CD4-positive, alpha-beta T cell treated with Interleukin-17A for 4 hours (primary cell): ENCODE measurements around the gene MACROD2.
"Not testable (repeated sequence)": the region's sequence is repeated elsewhere in the genome, so short reads cannot be mapped to it uniquely, and the experiment has no call there.

Experiments
- DNase-seq: peaks from one replicate; pipeline ENCODE4 v3.0.0-alpha.2; 2020; ENCODE audit warnings: mixed read lengths

MACROD2 gene

DNA sequence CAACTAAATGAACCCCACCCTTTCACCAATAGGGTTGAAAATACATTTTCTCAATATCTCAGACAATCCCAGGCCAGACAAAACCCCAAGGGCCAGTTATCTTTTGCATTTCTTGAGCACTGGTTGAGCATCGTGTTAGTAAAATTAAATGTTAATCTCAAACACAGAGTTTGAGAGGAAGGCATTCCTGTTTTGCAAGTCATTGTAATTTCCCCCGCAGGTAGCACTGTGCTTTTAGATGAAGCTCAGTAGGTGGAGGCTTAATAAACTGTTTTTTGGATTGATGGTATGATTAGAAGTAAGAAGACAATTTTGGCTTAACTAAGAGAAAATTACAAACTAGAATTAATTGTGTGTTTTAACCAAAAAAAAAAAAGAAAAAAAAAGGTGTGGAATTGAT, 1340.7 kb downstream of the MACROD2 start:
- DNase-seq = no peak

DNA sequence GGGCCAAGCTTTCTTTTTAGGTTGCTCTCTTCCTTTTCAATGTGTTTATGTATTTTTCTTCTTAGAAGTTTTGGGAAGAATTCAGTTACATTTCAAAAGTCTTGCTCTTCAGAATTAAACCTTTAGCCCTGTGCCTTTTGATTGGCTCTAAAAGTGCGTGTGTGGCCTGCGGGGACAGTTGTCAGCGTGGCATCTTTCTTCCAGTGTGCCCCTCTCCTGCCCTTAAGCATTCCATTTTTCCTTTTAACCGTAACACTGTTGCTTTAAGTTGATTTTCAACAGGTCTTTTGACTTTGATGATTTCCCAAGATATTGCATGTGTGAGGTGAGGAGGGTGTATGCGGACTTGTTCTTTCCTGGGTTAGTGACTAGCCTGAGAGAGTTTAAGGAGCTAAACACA, 1341.2 kb downstream of the MACROD2 start:
- no peak for DNase-seq

GRCh38 chr20:15339264-15339663, 1343.9 kb downstream of the MACROD2 start:
- no peak for DNase-seq

GRCh38 chr20:15342991-15343523, 1347.7 kb downstream of the MACROD2 start:
- no peak for DNase-seq

- no peak for DNase-seq
Measured at GRCh38 chr20:15345287-15345686, 1350.0 kb downstream of the MACROD2 start.

GRCh38 chr20:15346657-15347280, 1351.5 kb downstream of the MACROD2 start:
- DNase-seq = no peak

DNA sequence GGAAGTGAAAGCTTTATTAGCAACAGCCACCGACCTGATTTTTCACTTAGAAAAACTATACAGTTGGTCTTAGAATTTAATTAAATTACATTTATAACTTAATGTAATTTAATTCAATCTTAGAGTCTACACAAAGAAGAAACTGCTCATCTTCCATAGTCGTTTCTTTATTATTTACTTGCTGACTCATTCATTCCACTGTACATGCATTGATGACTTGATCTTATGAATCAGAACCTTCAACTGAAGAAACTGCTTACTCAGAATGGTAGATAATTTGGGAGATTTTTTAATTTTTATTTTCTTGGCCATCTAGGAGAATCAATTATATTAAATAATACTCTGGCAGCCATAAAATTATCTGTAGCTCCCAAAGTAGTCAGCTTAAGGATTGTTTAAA, 1363.7 kb downstream of the MACROD2 start:
- DNase-seq = no peak

GRCh38 chr20:15362849-15363248, 1367.5 kb downstream of the MACROD2 start:
- no peak for DNase-seq

DNA sequence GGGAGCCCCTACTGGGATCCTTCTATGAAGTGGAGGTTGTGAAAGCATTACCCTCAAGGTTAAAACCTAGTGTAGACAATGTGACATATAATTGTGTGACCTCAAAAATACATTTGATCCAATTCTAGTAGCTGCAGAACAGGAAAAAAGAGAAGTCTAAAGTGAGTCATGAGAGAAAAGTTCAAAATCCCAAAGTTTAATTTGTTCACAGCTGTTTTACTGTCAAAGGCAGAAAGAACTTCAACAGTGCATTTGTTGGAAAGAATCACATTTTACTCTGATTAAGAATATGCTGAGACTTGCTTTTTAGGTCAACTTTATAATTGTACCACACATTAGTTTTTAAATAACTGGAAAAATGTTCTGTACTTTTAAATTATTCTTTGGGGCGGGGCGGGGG, 1369.5 kb downstream of the MACROD2 start:
- DNase-seq = no peak

GRCh38 chr20:15370370-15370769, 1375.1 kb downstream of the MACROD2 start:
- DNase-seq = no peak

DNA sequence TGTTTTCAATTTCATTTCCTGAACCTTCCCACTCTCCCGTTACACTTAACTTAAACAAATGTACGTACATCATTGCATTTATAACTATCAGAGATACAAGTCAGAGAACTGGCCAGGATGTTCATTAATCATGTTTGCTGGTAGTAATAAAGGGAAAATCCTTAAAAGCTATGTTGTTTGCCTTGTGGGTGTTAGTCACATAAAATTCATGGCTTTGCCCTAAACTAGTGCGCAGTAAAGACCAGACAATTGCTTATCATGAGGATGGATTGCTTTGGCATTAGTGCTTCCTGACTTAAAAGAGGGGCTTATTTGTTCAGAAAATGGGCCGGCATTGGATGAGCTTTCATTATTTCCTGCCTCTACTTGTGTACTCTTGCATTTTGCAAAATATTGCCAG, 1379.4 kb downstream of the MACROD2 start:
- DNase-seq = no peak

- no peak for DNase-seq
Measured at GRCh38 chr20:15375836-15376235, 1380.5 kb downstream of the MACROD2 start.

DNA sequence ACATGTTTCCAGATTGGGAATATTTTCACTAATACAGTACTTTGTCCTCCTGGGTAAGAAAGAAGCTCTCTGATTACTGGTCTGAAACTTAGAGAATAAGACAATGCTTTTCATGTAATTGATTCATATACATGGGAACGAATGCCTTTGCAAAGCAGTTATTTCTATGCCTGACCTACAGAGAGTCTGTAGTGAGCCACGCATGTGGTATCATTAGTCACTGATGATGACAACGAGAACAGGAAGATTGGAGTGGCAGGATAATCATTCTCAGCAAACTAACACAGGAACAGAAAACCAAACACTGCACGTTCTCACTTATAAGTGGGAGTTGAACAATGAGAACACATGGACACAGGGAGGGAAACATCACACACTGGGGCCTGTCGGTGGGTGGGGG, 1382.3 kb downstream of the MACROD2 start:
- DNase-seq = not testable (repeated sequence)

- DNase-seq = no peak
Measured at GRCh38 chr20:15378151-15378550, 1382.8 kb downstream of the MACROD2 start.

- DNase-seq = no peak
Measured at GRCh38 chr20:15379681-15380296, 1384.5 kb downstream of the MACROD2 start.

- DNase-seq = no peak
Measured at GRCh38 chr20:15380770-15381169, 1385.5 kb downstream of the MACROD2 start.

DNA sequence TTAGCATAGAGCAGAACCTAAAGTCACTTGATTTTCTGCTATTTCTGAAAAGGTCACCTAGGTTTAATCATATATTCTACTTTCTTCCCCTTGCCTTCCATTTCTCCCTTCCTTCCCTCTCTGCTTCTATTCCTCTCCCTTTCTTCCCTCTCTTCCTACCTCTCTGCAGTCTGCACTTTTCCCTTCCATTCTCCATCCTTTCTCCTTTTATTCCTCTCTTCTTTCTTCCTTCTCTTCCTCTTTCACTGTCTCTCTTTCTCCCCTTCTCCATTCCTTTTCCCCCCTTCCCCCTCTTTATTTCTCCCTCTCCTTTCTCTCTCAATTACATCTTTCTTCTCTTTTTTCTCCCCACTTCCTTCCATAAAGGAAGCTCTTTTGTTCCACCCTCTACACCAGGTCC, 1391.9 kb downstream of the MACROD2 start:
- DNase-seq = no peak

DNA sequence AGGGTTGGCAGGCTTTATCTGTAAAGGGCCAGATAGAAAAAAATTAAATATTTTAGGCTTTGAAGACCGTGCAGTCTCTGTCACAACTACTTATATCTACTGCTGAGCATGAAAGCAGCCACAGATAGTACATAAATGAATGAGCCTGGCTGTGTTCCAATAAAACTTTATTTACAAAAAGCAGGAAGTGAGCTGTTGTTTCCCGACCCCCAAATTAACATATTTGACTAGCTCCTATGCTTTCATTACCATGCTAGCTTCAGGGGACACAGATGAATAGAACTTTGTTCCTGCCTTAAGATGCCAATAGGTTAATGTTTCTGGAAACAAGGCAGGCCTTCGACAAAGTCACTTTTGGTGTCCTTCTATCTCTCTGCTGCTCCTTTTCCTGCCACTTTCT, 1400.1 kb downstream of the MACROD2 start:
- no peak for DNase-seq

- DNase-seq = no peak
Measured at GRCh38 chr20:15396026-15396425, 1400.7 kb downstream of the MACROD2 start.

- no peak for DNase-seq
Measured at GRCh38 chr20:15396900-15397299, 1401.6 kb downstream of the MACROD2 start.

DNA sequence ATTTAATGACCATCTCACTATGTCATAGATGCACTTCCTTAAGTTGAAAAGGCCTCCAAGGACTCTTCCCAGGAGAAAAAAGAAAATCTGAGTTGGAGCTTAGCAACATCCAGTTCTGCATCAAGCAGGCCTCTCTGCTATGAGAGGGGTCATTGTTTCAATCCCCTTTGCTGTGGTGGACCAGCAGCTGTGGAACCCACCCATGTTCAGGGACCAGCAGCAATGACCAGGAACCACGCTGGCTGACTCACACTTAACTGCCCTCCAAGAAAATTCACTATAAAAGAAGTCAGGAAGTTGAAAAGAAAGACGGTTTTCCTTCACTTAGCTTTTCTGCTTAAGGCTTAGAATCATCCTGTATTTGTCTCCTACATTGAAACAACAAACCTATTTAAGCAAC, 1404.5 kb downstream of the MACROD2 start:
- DNase-seq = no peak

- DNase-seq = no peak
Measured at GRCh38 chr20:15406072-15406471, 1410.8 kb downstream of the MACROD2 start.

DNA sequence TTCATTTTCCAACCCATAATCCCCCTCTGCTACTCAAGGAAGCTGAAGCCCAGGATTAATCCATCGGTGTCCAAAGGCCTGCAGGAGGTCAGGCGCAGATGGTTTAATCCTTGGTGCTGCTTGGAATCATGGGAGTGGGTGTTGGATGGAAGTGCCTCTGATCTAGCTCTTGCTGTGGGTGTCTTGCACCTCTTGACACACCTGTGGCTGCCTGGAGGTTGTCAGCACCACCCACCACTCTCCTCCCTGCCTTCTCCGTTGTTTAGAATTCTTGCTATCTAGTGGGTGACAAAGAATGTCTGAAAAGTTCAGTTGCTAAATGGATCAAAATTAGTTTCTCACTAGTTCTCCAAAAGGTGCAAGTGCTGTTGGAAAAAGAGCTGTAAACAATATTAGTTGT, 1416.5 kb downstream of the MACROD2 start:
- no peak for DNase-seq

GRCh38 chr20:15415908-15416307, 1420.6 kb downstream of the MACROD2 start:
- no peak for DNase-seq

GRCh38 chr20:15419856-15420255, 1424.5 kb downstream of the MACROD2 start:
- no peak for DNase-seq
